Muscle layer of colon (tissue), 2 donors: ENCODE measurements around the gene DAB1.

Source experiments
- H3K27ac ChIP-seq: one replicate; pipeline ENCODE4 v1.7.0; 2013; ENCODE audit warnings: low read depth, mild to moderate bottlenecking, low read length, moderate library complexity
- H3K27me3 ChIP-seq, 2 donors: one replicate each; pipeline ENCODE4 v1.7.0; 2013; ENCODE audit warnings: low read length in 2 of 2, mild to moderate bottlenecking in 2 of 2; ENCODE audit not compliant: insufficient read depth in 2 of 2, control insufficient read depth in 1 of 2
- H3K36me3 ChIP-seq: one replicate; pipeline ENCODE4 v1.7.0; 2013; ENCODE audit warnings: mild to moderate bottlenecking, low read length; ENCODE audit not compliant: insufficient read depth
- H3K4me1 ChIP-seq: one replicate; pipeline ENCODE4 v1.7.0; 2013; ENCODE audit warnings: mild to moderate bottlenecking, low read length; ENCODE audit not compliant: insufficient read depth
- H3K4me3 ChIP-seq, 2 donors: one replicate each; pipeline ENCODE4 v1.7.0; 2013; ENCODE audit warnings: low read length in 2 of 2, low read depth in 1 of 2, mild to moderate bottlenecking in 1 of 2, moderate library complexity in 1 of 2
- H3K9ac ChIP-seq: one replicate; pipeline ENCODE4 v1.7.0; 2013; ENCODE audit warnings: low read length
- H3K9me3 ChIP-seq: one replicate; pipeline ENCODE4 v1.7.0; 2013; ENCODE audit warnings: mild to moderate bottlenecking, low read length
- donor health status: abdominal sarcoma.
- donor health status: Adenocarcinoma of cecum.

DAB1 gene

DNA sequence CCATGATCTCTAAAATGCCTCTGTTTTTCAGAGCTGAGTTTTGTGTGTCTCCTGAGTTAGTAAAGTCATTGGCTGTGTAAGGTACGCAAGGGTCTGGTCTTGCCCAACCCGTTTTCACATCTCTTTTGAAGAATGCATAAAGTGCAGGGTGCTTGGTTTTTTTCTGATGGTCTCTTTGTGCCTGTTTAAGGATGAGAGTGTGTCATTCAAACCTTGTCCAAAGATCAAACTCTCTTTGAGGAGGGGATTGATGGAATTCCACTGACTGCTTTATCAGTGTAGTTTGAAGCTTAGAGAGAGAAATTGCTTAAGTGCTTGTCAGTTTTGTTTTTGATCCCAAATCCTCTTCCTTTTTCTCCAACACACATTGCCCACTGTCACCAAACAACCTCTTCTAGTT is 438.0 kb downstream of the DAB1 start:
- Histone ChIP-seq H3K9me3 (no peaks in the 10 kb centered on the region), H3K27ac (no peak overlapping the region), H3K4me3 (no peak overlapping the region), H3K27me3 (no peaks in the 10 kb centered on the region), H3K9ac (no peak overlapping the region), H3K36me3 (no peaks in the 10 kb centered on the region), H3K4me1 (no peaks in the 10 kb centered on the region)

DNA sequence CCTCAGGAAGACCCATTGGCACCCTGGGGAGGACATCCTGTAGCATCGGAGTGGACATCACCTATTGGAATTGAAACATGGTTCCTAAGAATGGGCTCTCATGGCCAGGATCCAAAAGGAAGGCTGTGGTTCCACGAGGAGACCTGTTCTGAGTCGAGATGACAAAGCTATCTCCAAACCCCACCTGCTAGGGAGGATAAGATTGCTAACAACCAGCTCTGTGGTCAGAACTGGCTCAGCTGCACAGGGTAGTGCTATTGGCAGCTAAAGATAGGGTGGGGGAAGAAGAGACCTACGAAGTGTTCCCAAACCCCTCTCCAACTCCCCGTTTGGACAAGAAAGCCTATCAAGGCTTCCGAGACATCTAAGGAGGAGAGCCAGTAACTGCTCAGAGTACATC is 440.4 kb downstream of the DAB1 start:
- no peaks in the 10 kb centered on the region for H3K4me1 ChIP-seq
- H3K36me3 ChIP-seq, result no peaks in the 10 kb centered on the region
- H3K9me3 ChIP-seq, result no peaks in the 10 kb centered on the region
- H3K27ac ChIP-seq, result no peak overlapping the region
- no peak overlapping the region for H3K4me3 ChIP-seq
- no peaks in the 10 kb centered on the region for H3K27me3 ChIP-seq
- H3K9ac ChIP-seq, result no peak overlapping the region

DNA sequence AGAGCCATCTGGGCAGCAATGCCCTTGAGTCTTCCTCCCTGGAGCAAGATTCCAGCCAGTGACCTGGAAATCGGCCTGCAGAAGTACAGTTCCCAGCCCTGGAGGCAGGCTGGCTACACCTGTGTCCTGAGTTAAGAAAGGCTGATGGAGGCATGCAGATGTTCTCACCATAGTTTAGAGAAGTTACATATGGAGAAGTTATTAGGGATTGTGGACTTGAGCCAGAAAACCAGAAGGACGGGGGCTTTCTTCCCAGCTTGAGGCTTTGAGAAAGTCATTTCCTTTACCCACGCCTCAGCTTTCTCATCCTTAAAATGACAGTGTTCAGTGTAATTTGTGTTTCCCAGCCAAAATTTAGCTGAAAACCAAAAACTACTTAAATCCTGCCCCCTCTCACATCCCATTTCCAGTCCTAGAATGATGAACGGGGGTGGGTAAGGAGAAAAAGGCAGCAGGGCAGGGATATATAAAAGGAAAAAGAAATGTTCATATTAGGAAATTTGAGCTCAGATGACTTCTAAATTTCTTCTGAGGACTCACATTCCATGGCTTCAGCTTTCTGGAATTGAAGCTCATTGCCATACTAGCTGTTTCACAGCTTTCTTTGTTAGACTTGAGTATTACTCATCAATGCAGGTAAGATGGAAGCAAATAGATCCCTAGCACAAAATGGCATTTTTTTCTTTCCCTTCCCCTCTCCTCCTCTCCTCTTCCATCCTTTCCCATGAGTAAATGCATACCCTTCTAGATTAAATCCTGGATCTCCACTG is 443.7 kb downstream of the DAB1 start:
- Histone ChIP-seq H3K9ac (no peak overlapping the region), H3K36me3 (no peaks in the 10 kb centered on the region), H3K27ac (no peak overlapping the region), H3K27me3 (no peaks in the 10 kb centered on the region), H3K9me3 (no peaks in the 10 kb centered on the region), H3K4me1 (no peaks in the 10 kb centered on the region), H3K4me3 (no peak overlapping the region)

DNA sequence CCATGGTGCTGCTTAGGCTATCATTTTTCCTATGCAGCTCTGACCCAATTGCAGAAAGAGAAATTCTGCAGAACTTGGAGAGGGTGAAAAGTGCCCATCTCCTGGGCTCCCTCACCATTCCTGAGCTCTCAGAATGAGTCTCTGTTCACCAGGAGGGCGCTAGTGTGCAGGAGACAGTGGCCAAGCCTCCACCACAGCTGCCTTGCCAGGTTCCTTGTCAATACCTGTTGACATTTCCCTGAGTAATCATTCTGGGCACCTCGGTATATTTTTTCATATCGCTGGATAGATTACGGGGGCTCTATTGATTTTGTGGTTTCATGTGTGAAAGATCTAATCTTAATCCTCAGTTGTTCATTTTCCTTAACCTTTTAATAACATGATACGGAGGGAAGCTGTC is 445.0 kb downstream of the DAB1 start:
- H3K4me3 ChIP-seq, result no peak overlapping the region
- no peaks in the 10 kb centered on the region for H3K27me3 ChIP-seq

DNA sequence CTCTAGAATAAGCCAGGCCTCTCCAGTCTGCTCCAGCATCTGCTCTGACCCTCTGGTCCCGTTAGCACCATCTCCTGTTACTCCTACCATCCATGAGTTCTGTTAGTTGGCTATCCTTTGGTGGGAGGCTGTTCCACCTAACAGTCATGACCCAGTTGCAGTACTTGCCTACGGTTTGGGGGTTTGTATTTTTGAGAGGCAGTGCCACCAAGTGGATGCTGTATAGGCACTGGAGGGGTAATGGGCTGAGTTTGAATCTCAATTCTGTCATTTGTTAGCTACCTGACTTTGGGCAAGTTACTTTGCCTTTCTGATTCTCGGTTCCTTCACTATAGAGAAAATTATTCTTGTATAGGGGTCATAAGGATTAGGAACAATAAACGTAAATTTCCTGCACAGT is 445.9 kb downstream of the DAB1 start:
- Histone ChIP-seq H3K9me3 (no peaks in the 10 kb centered on the region), H3K27me3 (no peaks in the 10 kb centered on the region), H3K9ac (no peak overlapping the region), H3K36me3 (no peaks in the 10 kb centered on the region), H3K27ac (no peak overlapping the region), H3K4me1 (no peaks in the 10 kb centered on the region), H3K4me3 (no peak overlapping the region)

More for the DNA sequence above, 445.0 kb downstream of the DAB1 start:
- Histone ChIP-seq H3K27ac (no peak overlapping the region), H3K9ac (no peak overlapping the region), H3K36me3 (no peaks in the 10 kb centered on the region), H3K9me3 (no peaks in the 10 kb centered on the region), H3K4me1 (no peaks in the 10 kb centered on the region)

DNA sequence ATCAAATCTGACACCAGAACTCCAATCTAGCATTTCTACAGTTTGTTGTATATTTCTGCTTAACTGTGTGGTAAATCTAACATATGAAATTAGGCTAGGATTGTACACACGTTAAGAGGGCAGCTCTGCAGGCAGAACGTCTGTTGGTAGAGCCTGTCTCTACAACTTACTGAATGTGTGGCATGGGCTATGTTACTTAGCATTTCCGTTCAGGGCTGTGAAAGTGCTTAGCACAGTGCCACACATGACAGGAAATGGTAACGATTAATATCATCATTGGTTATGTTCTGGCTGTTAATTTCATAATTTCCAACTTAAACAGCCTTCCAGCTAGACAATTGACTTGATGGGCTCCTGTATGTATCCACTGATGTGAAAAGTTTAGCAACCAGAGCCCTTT is 448.4 kb downstream of the DAB1 start:
- no peak overlapping the region for H3K27ac ChIP-seq
- no peaks in the 10 kb centered on the region for H3K4me1 ChIP-seq
- H3K36me3 ChIP-seq, result no peaks in the 10 kb centered on the region
- H3K9ac ChIP-seq, result no peak overlapping the region
- no peaks in the 10 kb centered on the region for H3K27me3 ChIP-seq
- H3K4me3 ChIP-seq, result no peak overlapping the region
- H3K9me3 ChIP-seq, result no peaks in the 10 kb centered on the region

DNA sequence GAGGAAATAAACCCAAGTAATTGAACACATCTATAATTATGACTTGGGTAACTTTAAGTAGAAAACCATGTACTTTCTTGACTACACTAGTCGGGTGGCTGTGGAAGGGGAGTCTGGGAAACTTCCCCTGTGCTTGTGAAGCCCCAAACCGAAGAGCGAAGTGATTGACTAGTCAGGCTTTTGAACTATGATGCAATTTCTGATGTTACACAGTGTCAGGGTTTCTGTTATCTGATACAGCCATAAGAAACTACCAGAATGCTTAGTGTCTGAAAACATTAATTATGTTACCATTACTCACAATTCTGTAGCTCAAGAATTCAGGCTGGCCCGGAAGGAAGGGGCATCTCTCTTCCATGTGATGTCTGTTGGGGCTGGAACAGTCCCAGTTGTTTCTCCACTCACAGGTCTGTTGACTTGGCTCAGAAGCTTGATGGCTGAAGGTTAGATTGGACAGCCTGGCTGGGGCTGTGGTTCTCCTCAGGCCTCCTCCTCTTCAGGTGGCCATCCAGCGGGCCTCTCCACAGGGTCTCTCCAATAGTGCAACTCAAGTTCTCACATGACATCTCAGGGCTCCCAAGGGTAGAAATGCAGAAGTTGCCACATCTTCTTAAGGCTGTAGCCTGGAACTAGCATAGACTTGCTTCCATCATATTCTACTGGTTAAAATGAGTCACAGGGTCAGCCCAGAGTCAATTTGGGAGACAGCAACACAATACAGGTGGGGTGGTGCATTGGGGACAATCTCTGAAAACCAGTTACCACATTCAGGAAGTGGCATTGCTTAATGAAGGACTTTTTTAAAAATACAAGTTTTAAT is 449.7 kb downstream of the DAB1 start:
- H3K27me3 ChIP-seq, result no peaks in the 10 kb centered on the region
- H3K9me3 ChIP-seq, result no peaks in the 10 kb centered on the region
- H3K4me1 ChIP-seq, result no peaks in the 10 kb centered on the region
- no peak overlapping the region for H3K27ac ChIP-seq
- H3K36me3 ChIP-seq, result no peaks in the 10 kb centered on the region
- no peak overlapping the region for H3K9ac ChIP-seq
- no peak overlapping the region for H3K4me3 ChIP-seq

DNA sequence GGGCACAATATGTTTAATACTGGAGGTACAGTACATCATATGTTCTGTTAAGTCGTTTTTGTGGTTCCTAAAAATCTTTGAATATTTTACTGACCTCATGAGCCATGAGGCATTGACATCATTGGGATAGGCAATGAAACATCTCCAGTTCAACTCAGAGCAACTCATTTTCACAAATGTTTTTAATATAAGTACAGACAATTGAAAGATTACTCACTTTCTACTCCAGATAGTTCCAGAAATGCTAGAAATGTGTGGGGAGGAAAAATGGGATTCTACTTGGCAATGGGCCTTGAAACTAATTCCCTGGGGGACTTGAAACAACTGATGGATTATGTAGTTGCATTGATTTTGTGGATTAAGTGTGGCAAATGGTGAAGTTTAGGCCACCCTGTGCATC is 450.9 kb downstream of the DAB1 start:
- Histone ChIP-seq H3K4me1 (no peaks in the 10 kb centered on the region), H3K9ac (no peak overlapping the region)

DNA sequence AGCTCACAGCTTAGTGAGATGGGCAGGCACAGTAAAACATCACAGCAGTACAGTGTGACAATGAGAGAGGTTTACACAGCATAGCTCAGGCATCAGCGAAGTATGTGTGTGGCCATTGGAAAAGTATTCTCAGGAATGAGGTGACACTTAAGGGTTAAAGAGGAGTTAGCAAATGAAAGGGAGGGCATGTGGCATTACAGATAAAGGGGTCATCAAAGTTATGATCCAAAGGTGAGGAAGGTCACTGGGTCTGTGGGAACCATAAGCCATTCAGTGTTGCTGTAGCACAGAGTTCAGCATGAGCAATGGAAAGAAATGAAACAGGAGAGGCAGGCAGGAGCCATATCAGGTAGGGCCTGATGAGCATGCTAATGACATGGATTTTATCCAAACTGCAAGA is 453.6 kb downstream of the DAB1 start:
- no peak overlapping the region for H3K4me3 ChIP-seq
- H3K36me3 ChIP-seq, result no peaks in the 10 kb centered on the region
- no peaks in the 10 kb centered on the region for H3K4me1 ChIP-seq
- H3K9me3 ChIP-seq, result no peaks in the 10 kb centered on the region
- H3K27me3 ChIP-seq, result no peaks in the 10 kb centered on the region
- H3K9ac ChIP-seq, result no peak overlapping the region
- no peak overlapping the region for H3K27ac ChIP-seq

More for the DNA sequence above, 450.9 kb downstream of the DAB1 start:
- no peaks in the 10 kb centered on the region for H3K36me3 ChIP-seq
- H3K4me3 ChIP-seq, result no peak overlapping the region
- no peak overlapping the region for H3K27ac ChIP-seq
- H3K27me3 ChIP-seq, result no peaks in the 10 kb centered on the region
- no peaks in the 10 kb centered on the region for H3K9me3 ChIP-seq

DNA sequence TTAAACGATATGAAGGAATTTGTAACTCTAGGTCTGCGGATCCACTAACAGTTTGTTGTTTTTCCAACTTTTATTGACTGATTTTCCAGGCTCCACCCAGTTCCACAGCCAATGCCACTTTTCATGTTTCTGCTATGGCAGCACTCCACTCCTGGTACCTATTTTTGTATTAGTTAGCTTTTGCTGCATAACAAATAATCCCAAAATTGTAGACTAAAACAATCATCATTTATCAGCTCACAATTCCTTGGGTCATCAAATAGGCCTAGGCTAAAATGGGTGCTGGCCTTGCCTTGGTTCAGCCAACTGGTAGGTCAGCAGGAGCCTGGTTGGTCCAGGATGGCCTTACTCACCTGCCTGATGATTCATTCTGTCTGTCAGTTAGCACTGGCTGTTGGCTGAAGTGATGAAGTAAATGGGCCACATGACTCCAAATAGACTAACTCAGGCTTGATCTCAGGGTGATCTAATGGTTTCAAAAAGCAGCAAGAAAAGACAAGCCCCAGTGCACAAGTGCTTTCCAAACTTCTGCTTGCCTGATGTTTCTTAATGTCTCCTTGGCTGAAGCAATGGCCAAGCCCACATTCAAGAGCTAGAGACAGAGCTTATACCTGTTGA is 454.9 kb downstream of the DAB1 start:
- H3K4me3 ChIP-seq, result no peak overlapping the region
- no peaks in the 10 kb centered on the region for H3K36me3 ChIP-seq
- H3K9me3 ChIP-seq, result no peaks in the 10 kb centered on the region
- H3K27me3 ChIP-seq, result no peaks in the 10 kb centered on the region
- no peak overlapping the region for H3K27ac ChIP-seq
- H3K9ac ChIP-seq, result no peak overlapping the region
- no peaks in the 10 kb centered on the region for H3K4me1 ChIP-seq

DNA sequence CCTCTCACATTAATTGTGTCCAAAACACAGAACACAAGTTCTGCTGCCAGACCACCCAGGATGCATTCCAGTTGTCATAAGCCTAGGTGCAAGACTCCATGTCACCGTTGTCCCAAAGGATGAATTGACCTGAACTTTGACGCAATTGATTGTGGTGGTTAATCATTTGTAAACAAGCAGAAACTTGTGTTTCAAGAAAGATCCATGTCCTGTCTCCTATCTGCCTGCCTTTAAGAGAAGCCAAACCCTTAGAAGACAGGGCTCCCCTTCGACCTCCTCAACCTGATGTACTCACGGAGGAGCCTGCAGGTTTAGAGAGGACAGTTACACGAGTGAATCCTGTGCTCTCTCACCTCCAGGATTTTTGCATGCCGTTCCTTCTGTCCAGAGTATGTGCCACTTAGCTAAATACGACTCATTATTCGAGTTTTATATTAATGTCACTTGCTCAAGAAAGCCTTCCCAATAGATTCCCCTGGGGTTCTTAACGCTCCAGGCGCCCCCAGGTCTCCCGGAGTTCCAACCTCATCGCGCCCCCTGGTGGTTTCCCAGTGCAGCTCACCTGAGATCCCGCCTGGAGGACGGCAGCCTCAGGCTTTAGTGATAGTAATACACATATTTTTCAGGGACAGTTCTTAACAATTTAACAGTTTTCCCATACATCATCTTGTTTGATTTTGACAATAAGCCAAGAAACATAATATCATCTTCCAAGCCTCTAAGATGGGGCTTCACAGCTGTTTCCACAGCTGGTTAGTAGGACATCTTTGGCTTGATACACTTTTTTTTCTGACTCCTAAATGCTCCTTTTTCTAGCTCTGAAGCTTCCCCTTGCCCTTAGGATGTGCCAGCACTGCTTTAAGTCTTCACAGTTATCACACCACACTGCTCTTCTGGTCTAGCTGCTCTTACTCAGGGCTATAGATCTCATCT is 455.7 kb downstream of the DAB1 start:
- Histone ChIP-seq H3K4me3 (no peak overlapping the region), H3K27me3 (no peaks in the 10 kb centered on the region), H3K4me1 (no peaks in the 10 kb centered on the region), H3K27ac (no peak overlapping the region), H3K9me3 (no peaks in the 10 kb centered on the region), H3K9ac (no peak overlapping the region), H3K36me3 (no peaks in the 10 kb centered on the region)
